ENCODE measurements around the gene TCN2.

DNA sequence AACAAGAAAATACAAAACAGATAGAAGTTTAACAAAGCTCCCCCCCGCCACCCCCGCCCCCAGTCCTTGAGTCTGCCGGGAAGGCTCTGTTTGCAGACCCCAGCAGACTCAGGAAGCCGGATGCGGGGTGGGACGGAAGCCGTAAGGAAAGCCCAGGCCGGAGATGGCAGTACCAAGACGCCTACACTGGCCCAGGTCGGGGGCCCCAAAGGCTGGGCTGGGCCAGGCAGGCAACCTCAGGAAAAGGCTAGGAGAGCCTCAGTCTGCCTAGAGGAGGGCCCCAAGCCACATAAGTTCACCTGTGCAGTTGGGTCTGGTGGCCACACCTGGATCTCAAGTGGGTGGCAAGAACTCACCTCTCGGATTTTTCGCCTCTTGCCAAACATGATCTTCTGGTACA is 28.5 kb upstream of the TCN2 start:
- TF ChIP-seq, protein P1, sequence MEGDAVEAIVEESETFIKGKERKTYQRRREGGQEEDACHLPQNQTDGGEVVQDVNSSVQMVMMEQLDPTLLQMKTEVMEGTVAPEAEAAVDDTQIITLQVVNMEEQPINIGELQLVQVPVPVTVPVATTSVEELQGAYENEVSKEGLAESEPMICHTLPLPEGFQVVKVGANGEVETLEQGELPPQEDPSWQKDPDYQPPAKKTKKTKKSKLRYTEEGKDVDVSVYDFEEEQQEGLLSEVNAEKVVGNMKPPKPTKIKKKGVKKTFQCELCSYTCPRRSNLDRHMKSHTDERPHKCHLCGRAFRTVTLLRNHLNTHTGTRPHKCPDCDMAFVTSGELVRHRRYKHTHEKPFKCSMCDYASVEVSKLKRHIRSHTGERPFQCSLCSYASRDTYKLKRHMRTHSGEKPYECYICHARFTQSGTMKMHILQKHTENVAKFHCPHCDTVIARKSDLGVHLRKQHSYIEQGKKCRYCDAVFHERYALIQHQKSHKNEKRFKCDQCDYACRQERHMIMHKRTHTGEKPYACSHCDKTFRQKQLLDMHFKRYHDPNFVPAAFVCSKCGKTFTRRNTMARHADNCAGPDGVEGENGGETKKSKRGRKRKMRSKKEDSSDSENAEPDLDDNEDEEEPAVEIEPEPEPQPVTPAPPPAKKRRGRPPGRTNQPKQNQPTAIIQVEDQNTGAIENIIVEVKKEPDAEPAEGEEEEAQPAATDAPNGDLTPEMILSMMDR (conservative IDR thresholded peaks at IDR 0.05), result no peak
- TF ChIP-seq EZH2 (IDR thresholded peaks at IDR 0.05; ENCODE audit: low read depth), result no peak
